B cell (primary cell): ENCODE results near the gene FOXP3. TPM values are rescaled to one million over a fixed set of nuclear protein-coding genes. Genes with fewer than 3 reads are reported as not detected.

Experiments
- ATAC-seq: fragments of 200-7000 bp; cut with Tn5 transposase; one replicate; pipeline ENCODE4 v1.10.0; 2021; ENCODE audit warnings: low read depth, mild to moderate bottlenecking, moderate number of reproducible peaks, moderate library complexity
- CTCF ChIA-PET: fragments of 350-600 bp; sonication (Branson Sonifier 250); formaldehyde crosslinking; loops from one replicate; lab custom pipeline; 2021; ENCODE audit warnings: antibody characterized with exemption, inconsistent platforms; lab: Charles Lee
- POLR2A ChIA-PET: fragments of 350-600 bp; sonication (Branson Sonifier 250); formaldehyde crosslinking; loops from one replicate; lab custom pipeline; 2021; ENCODE audit warnings: antibody characterized with exemption; lab: Charles Lee
- DNase-seq: peaks from one replicate; pipeline ENCODE4 v3.0.0; 2013
- H2AFZ ChIP-seq: 2 replicates; pipeline ENCODE4 v1.6.1; 2012; ENCODE audit warnings: mild to moderate bottlenecking, low read depth, low read length; ENCODE audit not compliant: insufficient read depth, poor library complexity, severe bottlenecking
- H3K27ac ChIP-seq, 2 donors: 1 replicate in 1 of 2; 2 replicates in 1 of 2; pipeline ENCODE4 v1.5.1; 2012 to 2013; ENCODE audit warnings: low read length in 2 of 2, mild to moderate bottlenecking in 2 of 2, moderate library complexity in 1 of 2
- H3K27me3 ChIP-seq, 4 experiments: fragments of 200-600 bp in 1 of 4; sonication (generic) in 1 of 4; replicated peaks in 1 of 4; 1 replicate in 2 of 4; 2 replicates in 2 of 4; pipeline versions ENCODE4 v1.6.1 to v1.7.0; 2013 to 2016; ENCODE audit warnings: low read length in 3 of 4, mild to moderate bottlenecking in 2 of 4, mixed read lengths in 1 of 4, moderate library complexity in 1 of 4; ENCODE audit not compliant: insufficient read depth in 4 of 4, control insufficient read depth in 3 of 4; ENCODE audit errors: control extremely low read depth in 1 of 4
- H3K36me3 ChIP-seq, 2 experiments: replicated peaks in 1 of 2; 1 replicate in 1 of 2; 2 replicates in 1 of 2; pipeline versions ENCODE4 v1.6.1 to v1.7.1; 2013; ENCODE audit warnings: low read length in 1 of 2; ENCODE audit not compliant: insufficient read depth in 2 of 2, control insufficient read depth in 1 of 2; ENCODE audit errors: control extremely low read depth in 1 of 2, extremely low read depth in 1 of 2
- H3K4me1 ChIP-seq, 2 donors: fragments of 200-600 bp in 1 of 2; sonication (generic) in 1 of 2; 1 replicate in 1 of 2; 2 replicates in 1 of 2; pipeline versions ENCODE4 v1.5.1 to v1.6.1; 2013 to 2017; ENCODE audit warnings: low read length in 2 of 2; ENCODE audit not compliant: control insufficient read depth in 2 of 2, insufficient read depth in 2 of 2
- H3K4me2 ChIP-seq: replicated peaks from 2 replicates; pipeline ENCODE3; 2012; ENCODE audit warnings: mild to moderate bottlenecking, low read depth, low read length; ENCODE audit not compliant: poor library complexity, severe bottlenecking
- H3K4me3 ChIP-seq, 5 experiments: fragments of 200-600 bp in 1 of 5; sonication (generic) in 1 of 5; 1 replicate in 3 of 5; 2 replicates in 2 of 5; pipeline versions ENCODE4 v1.5.1 to v1.7.0; 2011 to 2016; ENCODE audit warnings: low read length in 4 of 5, mild to moderate bottlenecking in 4 of 5, low read depth in 2 of 5, control low read depth in 1 of 5, moderate library complexity in 1 of 5; ENCODE audit not compliant: insufficient read depth in 1 of 5; ENCODE audit errors: control extremely low read depth in 1 of 5, extremely low read depth in 1 of 5
- H3K79me2 ChIP-seq: fragments of 200-600 bp; sonication (generic); one replicate; pipeline ENCODE4 v1.6.0; 2016; ENCODE audit warnings: low read length; ENCODE audit not compliant: control insufficient read depth, insufficient read depth
- H3K9ac ChIP-seq: fragments of 200-600 bp; sonication (generic); 2 replicates; pipeline ENCODE4 v1.6.1; 2017; ENCODE audit warnings: mild to moderate bottlenecking, low read length, moderate library complexity
- H3K9me3 ChIP-seq, 3 donors: one replicate each; pipeline versions ENCODE4 v1.6.1 to v1.7.1; 2013; ENCODE audit warnings: low read length in 2 of 3; ENCODE audit not compliant: control insufficient read depth in 2 of 3, insufficient read depth in 1 of 3; ENCODE audit errors: control extremely low read depth in 1 of 3
- H4K20me1 ChIP-seq: 2 replicates; pipeline ENCODE4 v1.6.0; 2012; ENCODE audit warnings: mild to moderate bottlenecking, low read length; ENCODE audit not compliant: insufficient read depth, control insufficient read depth, poor library complexity, severe bottlenecking
- H3K27ac Mint-ChIP-seq: one replicate; pipeline ENCODE4 v1.8.0; 2021; ENCODE audit warnings: mixed read lengths
- H3K27me3 Mint-ChIP-seq: one replicate; pipeline ENCODE4 v1.8.0; 2021; ENCODE audit warnings: mixed read lengths
- H3K4me1 Mint-ChIP-seq: one replicate; pipeline ENCODE4 v1.8.0; 2021; ENCODE audit warnings: mixed read lengths
- H3K4me3 Mint-ChIP-seq: one replicate; pipeline ENCODE4 v1.8.0; 2021; ENCODE audit warnings: mixed read lengths
- H3K9me3 Mint-ChIP-seq: one replicate; pipeline ENCODE4 v1.8.0; 2022; ENCODE audit warnings: mixed read lengths; ENCODE audit not compliant: insufficient read depth
- EZH2 ChIP-seq: IDR thresholded peaks from 2 replicates; pipeline ENCODE4 v1.6.1; 2012; ENCODE audit warnings: borderline replicate concordance, low read depth, mild to moderate bottlenecking, moderate library complexity, low read length; ENCODE audit not compliant: insufficient read depth, poor library complexity, severe bottlenecking
- WGBS: methylation state at CpG from one replicate; pipeline ENCODE4 v1.1.5; 2013; ENCODE audit warnings: missing lambda C conversion rate; ENCODE audit not compliant: insufficient coverage; 5-methylcytosine and 5-hydroxymethylcytosine counted together
- intact Hi-C: fragments of 100-400 bp; cut with micrococcal nuclease; formaldehyde crosslinking; loops from one replicate; pipeline ENCODE4 v1.10.0; 2022
- polyA plus RNA-seq: library from polyadenylated mRNA; depleted of rRNA; stranded (reverse); fragments of >200 nt; gene quantifications from 2 replicates; pipeline ENCODE4 v1.2.3, GENCODE V29; 2012
- total RNA-seq, 2 donors: library from RNA; stranded (reverse); fragments of 120-200 nt in 1 of 2; gene quantifications; 1 replicate in 1 of 2; 2 replicates in 1 of 2; pipeline versions ENCODE4 v1.2.3 to v1.2.4, GENCODE V29; 2013 to 2022
- TF ChIP-seq, protein P1 (sequence below): fragments of 200-600 bp; IDR thresholded peaks from one replicate; pipeline ENCODE4 v1.8.0; 2022; ENCODE audit warnings: antibody characterized with exemption, mild to moderate bottlenecking

Gene FOXP3
- total and polyA plus RNA-seq, 2 donors (not counting 1 experiment from before 2014, with no cell fraction given): 0.03 TPM; not detected in 1

GRCh38 chrX:49309401-49309981 lies 45.0 kb upstream of the FOXP3 start:
- H3K79me2 ChIP-seq: no peaks in the 10 kb centered on the region
- H3K27ac ChIP-seq: peak overlapping the region; percentile 75 to 77
- H3K4me2 ChIP-seq: peak overlapping the region; percentile 77
- H4K20me1 ChIP-seq: no peaks in the 10 kb centered on the region
- no peaks in the 10 kb centered on the region for H3K36me3 ChIP-seq
- peak overlapping the region; percentile 25 to 64 (median 44) for H3K4me3 ChIP-seq
- POLR2A ChIA-PET: interaction anchor here (0.6 to 1.0 kb wide), 2 partner anchors 40 to 115 kb away, joined by 3 to 7 read pairs; partner anchors contain the start of gene PPP1R3F
- peak overlapping the region; percentile 68 for H3K9ac ChIP-seq
- H3K9me3 ChIP-seq: peaks cover 0 to 5% (median 0%) of the 10 kb centered on the region in 3 donors
- CTCF ChIA-PET: interaction anchor here (0.7 kb wide), 1 partner anchor 18 kb away, joined by 3 read pairs; no protein-coding TSS in a partner anchor
- peak overlapping the region; percentile 90 for H2AFZ ChIP-seq
- TF ChIP-seq EZH2: no peak
- TF ChIP-seq, protein P1, sequence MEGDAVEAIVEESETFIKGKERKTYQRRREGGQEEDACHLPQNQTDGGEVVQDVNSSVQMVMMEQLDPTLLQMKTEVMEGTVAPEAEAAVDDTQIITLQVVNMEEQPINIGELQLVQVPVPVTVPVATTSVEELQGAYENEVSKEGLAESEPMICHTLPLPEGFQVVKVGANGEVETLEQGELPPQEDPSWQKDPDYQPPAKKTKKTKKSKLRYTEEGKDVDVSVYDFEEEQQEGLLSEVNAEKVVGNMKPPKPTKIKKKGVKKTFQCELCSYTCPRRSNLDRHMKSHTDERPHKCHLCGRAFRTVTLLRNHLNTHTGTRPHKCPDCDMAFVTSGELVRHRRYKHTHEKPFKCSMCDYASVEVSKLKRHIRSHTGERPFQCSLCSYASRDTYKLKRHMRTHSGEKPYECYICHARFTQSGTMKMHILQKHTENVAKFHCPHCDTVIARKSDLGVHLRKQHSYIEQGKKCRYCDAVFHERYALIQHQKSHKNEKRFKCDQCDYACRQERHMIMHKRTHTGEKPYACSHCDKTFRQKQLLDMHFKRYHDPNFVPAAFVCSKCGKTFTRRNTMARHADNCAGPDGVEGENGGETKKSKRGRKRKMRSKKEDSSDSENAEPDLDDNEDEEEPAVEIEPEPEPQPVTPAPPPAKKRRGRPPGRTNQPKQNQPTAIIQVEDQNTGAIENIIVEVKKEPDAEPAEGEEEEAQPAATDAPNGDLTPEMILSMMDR: no peak
- H3K27me3 ChIP-seq: no peaks in the 10 kb centered on the region
- no CpG with 5 or more reads among the region's 8 CpGs for WGBS
- ATAC-seq (peak; percentile 36), DNase-seq (peak; percentile 40)
- Mint-ChIP-seq H3K4me3 (peak overlapping the region; percentile 84), H3K27me3 (no peaks in the 10 kb centered on the region), H3K4me1 (peaks cover 19% of the 10 kb centered on the region), H3K27ac (peak overlapping the region; percentile 93), H3K9me3 (no peaks in the 10 kb centered on the region)
- intact Hi-C loops: no loop called here
- peaks cover 11 to 20% of the 10 kb centered on the region in 2 donors for H3K4me1 ChIP-seq

GRCh38 chrX:49308604-49309269 lies 44.2 kb upstream of the FOXP3 start:
- CTCF ChIA-PET: no interaction called here
- H3K9ac ChIP-seq: peak overlapping the region; percentile 68

More at GRCh38 chrX:49308604-49309269, 44.2 kb upstream of the FOXP3 start:
- Mint-ChIP-seq H3K4me3 (peak overlapping the region; percentile 84), H3K27me3 (no peaks in the 10 kb centered on the region), H3K9me3 (no peaks in the 10 kb centered on the region), H3K4me1 (peaks cover 19% of the 10 kb centered on the region), H3K27ac (peak overlapping the region; percentile 93)
- Histone ChIP-seq H3K9me3 (peaks cover 0 to 5% (median 0%) of the 10 kb centered on the region in 3 donors), H3K4me3 (peak overlapping the region; percentile 25 to 64 (median 44)), H4K20me1 (no peaks in the 10 kb centered on the region), H2AFZ (peak overlapping the region; percentile 90), H3K4me2 (peak overlapping the region; percentile 77), H3K79me2 (no peaks in the 10 kb centered on the region), H3K27ac (peak overlapping the region; percentile 75 to 77), H3K27me3 (no peaks in the 10 kb centered on the region), H3K36me3 (no peaks in the 10 kb centered on the region), H3K4me1 (peaks cover 11 to 20% of the 10 kb centered on the region in 2 donors)
- DNase-seq: peak; percentile 40
- ATAC-seq: peak; percentile 47
- TF ChIP-seq, protein P1: no peak
- no peak for TF ChIP-seq EZH2
- intact Hi-C loops: no loop called here
- WGBS: 100% methylated on average over 2 of the region's 15 CpGs
- POLR2A ChIA-PET: no interaction called here
